Ureter (tissue), 1 donor: ENCODE measurements around the gene GJC1. TPM values are rescaled to one million over a fixed set of nuclear protein-coding genes. Genes with fewer than 3 reads are reported as not detected.
"Not testable (repeated sequence)": the region's sequence is repeated elsewhere in the genome, so short reads cannot be mapped to it uniquely, and the experiment has no call there.

Source experiments
- DNase-seq: peaks from one replicate; pipeline ENCODE4 v3.0.0-alpha.2; 2020; ENCODE audit warnings: low spot score
- total RNA-seq: library from RNA; stranded (reverse); gene quantifications from one replicate; pipeline ENCODE4 v1.2.4, GENCODE V29; 2023
- donor health status: DM: yes; HTN: yes; CAD: no.

The GJC1 gene
- total RNA-seq, 1 donor from 2014 or later = 44.0 TPM

GRCh38 chr17:44844390-44844830, 14.3 kb upstream of the GJC1 start:
- DNase-seq = no peak

- no peak for DNase-seq
These were observed 12.7 kb upstream of the GJC1 start for GRCh38 chr17:44842748-44843147.

- DNase-seq = no peak
These were observed 10.8 kb upstream of the GJC1 start for GRCh38 chr17:44840936-44841335.

GRCh38 chr17:44840274-44840673, 10.2 kb upstream of the GJC1 start:
- no peak for DNase-seq

GRCh38 chr17:44837196-44837595, 7.1 kb upstream of the GJC1 start:
- DNase-seq = no peak

GRCh38 chr17:44832805-44833204, 2.7 kb upstream of the GJC1 start:
- DNase-seq = no peak

GRCh38 chr17:44831371-44831770, 1.3 kb upstream of the GJC1 start:
- DNase-seq = no peak

GRCh38 chr17:44830359-44831288, 537 bp upstream of the GJC1 start:
- DNase-seq = no peak

- no peak for DNase-seq
These were observed 1.1 kb downstream of the GJC1 start for GRCh38 chr17:44828919-44829522.

- DNase-seq = no peak
These were observed 2.2 kb downstream of the GJC1 start for GRCh38 chr17:44827863-44828262.

- no peak for DNase-seq
These were observed 3.8 kb downstream of the GJC1 start for GRCh38 chr17:44826123-44826790.

GRCh38 chr17:44825236-44825635, 4.9 kb downstream of the GJC1 start:
- DNase-seq = not testable (repeated sequence)

GRCh38 chr17:44820631-44821212, 9.4 kb downstream of the GJC1 start:
- DNase-seq = no peak

GRCh38 chr17:44818508-44818907, 11.6 kb downstream of the GJC1 start:
- DNase-seq = not testable (repeated sequence)

GRCh38 chr17:44812263-44812662, 17.8 kb downstream of the GJC1 start:
- DNase-seq = no peak

GRCh38 chr17:44808656-44809388, 21.3 kb downstream of the GJC1 start:
- DNase-seq = not testable (repeated sequence)

GRCh38 chr17:44808156-44808555, 21.9 kb downstream of the GJC1 start:
- no peak for DNase-seq

GRCh38 chr17:44807817-44808155, 22.3 kb downstream of the GJC1 start:
- no peak for DNase-seq

- no peak for DNase-seq
These were observed 22.8 kb downstream of the GJC1 start for GRCh38 chr17:44807093-44807816.

GRCh38 chr17:44804302-44805089, 25.6 kb downstream of the GJC1 start:
- DNase-seq = no peak
